Activated CD4-positive, CD25-positive, alpha-beta regulatory T cell treated with anti-CD3 and anti-CD28 coated beads, Interleukin-2, amount 50 U/mL, for 24 hours (primary cell): ENCODE data around the gene RELN.
A peak's percentile ranks its signal among the peaks of the same experiment; 100 is the strongest.

Experiments
- ATAC-seq, 2 donors: fragments of 150-1000 bp; cut with Tn5 transposase; one replicate each; pipeline ENCODE4 v1.10.0; 2021; ENCODE audit warnings: mild to moderate bottlenecking in 1 of 2, moderate library complexity in 1 of 2

RELN gene

GRCh38 chr7:103712991-103713778 lies 276.3 kb downstream of the RELN start:
- ATAC-seq: no peak

GRCh38 chr7:103711413-103711812 lies 278.0 kb downstream of the RELN start:
- no peak for ATAC-seq

GRCh38 chr7:103710247-103710646 lies 279.2 kb downstream of the RELN start:
- peak in 1 of 2 donors; percentile 17 for ATAC-seq

- no peak for ATAC-seq
Observed at GRCh38 chr7:103706805-103707204, 282.7 kb downstream of the RELN start.

GRCh38 chr7:103705542-103705941 lies 283.9 kb downstream of the RELN start:
- no peak for ATAC-seq

GRCh38 chr7:103704701-103705100 lies 284.8 kb downstream of the RELN start:
- ATAC-seq: no peak

- peak in 1 of 2 donors; percentile 17 for ATAC-seq
Observed at GRCh38 chr7:103702982-103703381, 286.5 kb downstream of the RELN start.

GRCh38 chr7:103702454-103702853 lies 287.0 kb downstream of the RELN start:
- no peak for ATAC-seq

GRCh38 chr7:103699032-103699431 lies 290.4 kb downstream of the RELN start:
- no peak for ATAC-seq

- ATAC-seq: no peak
Observed at GRCh38 chr7:103698064-103698463, 291.4 kb downstream of the RELN start.

- no peak for ATAC-seq
Observed at GRCh38 chr7:103695521-103695920, 293.9 kb downstream of the RELN start.

GRCh38 chr7:103694304-103694703 lies 295.2 kb downstream of the RELN start:
- ATAC-seq: no peak

- ATAC-seq: no peak
Observed at GRCh38 chr7:103691291-103691690, 298.2 kb downstream of the RELN start.

GRCh38 chr7:103690242-103690974 lies 299.1 kb downstream of the RELN start:
- ATAC-seq: no peak

GRCh38 chr7:103689255-103689654 lies 300.2 kb downstream of the RELN start:
- no peak for ATAC-seq

GRCh38 chr7:103687951-103688350 lies 301.5 kb downstream of the RELN start:
- ATAC-seq: no peak

- ATAC-seq: no peak
Observed at GRCh38 chr7:103687272-103687671, 302.2 kb downstream of the RELN start.

- ATAC-seq: no peak
Observed at GRCh38 chr7:103686763-103687162, 302.7 kb downstream of the RELN start.

GRCh38 chr7:103686064-103686463 lies 303.4 kb downstream of the RELN start:
- ATAC-seq: no peak

- ATAC-seq: no peak
Observed at GRCh38 chr7:103685646-103686045, 303.8 kb downstream of the RELN start.

GRCh38 chr7:103683348-103683747 lies 306.1 kb downstream of the RELN start:
- no peak for ATAC-seq

- ATAC-seq: no peak
Observed at GRCh38 chr7:103680161-103681144, 309.0 kb downstream of the RELN start.
